Kidney (tissue), 14 donors: ENCODE measurements around the gene UNG. TPM values are rescaled to one million over a fixed set of nuclear protein-coding genes. Genes with fewer than 3 reads are reported as not detected.

Experiments
- DNase-seq, 5 donors: peaks; one replicate each; pipeline ENCODE4 v3.0.0-alpha.2; 2013 to 2020
- FAIRE-seq: peaks from 2 replicates; lab custom pipeline; 2012; peaks lifted over from hg19 to GRCh38; lab: Jason Lieb, UNC
- H3K27ac ChIP-seq, 2 donors: one replicate each; pipeline ENCODE4 v1.7.0; 2013; ENCODE audit warnings: low read depth in 2 of 2, low read length in 2 of 2, inconsistent platforms in 1 of 2
- H3K27me3 ChIP-seq: one replicate; pipeline ENCODE4 v1.7.1; 2013; ENCODE audit warnings: low read length, inconsistent platforms; ENCODE audit not compliant: control insufficient read depth, insufficient read depth
- H3K36me3 ChIP-seq, 3 donors: one replicate each; pipeline versions ENCODE4 v1.7.0 to v1.7.1; 2013; ENCODE audit warnings: low read length in 3 of 3, control low read depth in 1 of 3, inconsistent platforms in 1 of 3; ENCODE audit not compliant: insufficient read depth in 3 of 3, control insufficient read depth in 2 of 3
- H3K4me1 ChIP-seq, 3 donors: one replicate each; pipeline versions ENCODE4 v1.7.0 to v1.7.1; 2013; ENCODE audit warnings: low read length in 3 of 3, inconsistent platforms in 1 of 3, low read depth in 1 of 3; ENCODE audit not compliant: control insufficient read depth in 2 of 3, insufficient read depth in 2 of 3
- H3K4me3 ChIP-seq, 3 donors: one replicate each; pipeline versions ENCODE4 v1.7.0 to v1.8.1; 2013; ENCODE audit warnings: low read length in 3 of 3, control low read depth in 1 of 3, inconsistent platforms in 1 of 3
- H3K9ac ChIP-seq, 3 donors: one replicate each; pipeline versions ENCODE4 v1.7.0 to v1.7.1; 2013; ENCODE audit warnings: low read length in 3 of 3, control low read depth in 1 of 3, inconsistent platforms in 1 of 3
- H3K9me3 ChIP-seq, 3 donors: one replicate each; pipeline versions ENCODE4 v1.7.0 to v1.7.1; 2013; ENCODE audit warnings: low read length in 3 of 3, control low read depth in 1 of 3, inconsistent platforms in 1 of 3; ENCODE audit not compliant: control insufficient read depth in 2 of 3, insufficient read depth in 1 of 3
- CTCF ChIP-seq: IDR thresholded peaks from 3 replicates; pipeline ENCODE4 v1.5.1; 2012; ENCODE audit warnings: mild to moderate bottlenecking, moderate library complexity, borderline replicate concordance; ENCODE audit not compliant: insufficient read depth; ENCODE audit errors: extremely low read depth
- intact Hi-C: fragments of 100-400 bp; cut with DNase I; formaldehyde crosslinking; loops from one replicate; pipeline ENCODE4 v1.11.1; 2022
- polyA plus RNA-seq: library from polyadenylated mRNA; stranded (reverse); fragments of 350-450 nt; fragmentation: Illumina TruSeq; extraction: RNeasy Lipid Tissue Mini Kit (QIAGEN cat#74804); gene quantifications from one replicate; pipeline ENCODE4 v1.2.3, GENCODE V29; 2014; ENCODE audit warnings: low read depth, low replicate concordance; ENCODE audit not compliant: insufficient read depth
- total RNA-seq: library from RNA; stranded (reverse); fragmentation: NEBNext Ultra II Directional; extraction: Animal tissue kit (Norgen Biotek cat#: 25700); gene quantifications from one replicate; pipeline ENCODE4 v1.2.1, GENCODE V29; 2021
- donor health status: control.
- donor health status: control.
- donor health status: control.
- donor health status: control.
- donor health status: control.
- donor health status: DM: yes; HTN: yes; CAD: no.
- donor health status: Normal renal cell carcinoma (clear cell type).

Gene UNG
- total and polyA plus RNA-seq, 2 donors from 2014 or later, result 24.9 to 30.3 TPM

GRCh38 chr12:109115404-109115757 lies 18.0 kb downstream of the UNG start:
- TF ChIP-seq CTCF, result no peak
- Histone ChIP-seq H3K27ac (peak overlapping the region; percentile 97 to 98), H3K4me3 (peak overlapping the region in 2 of 3 donors; percentile 30 to 60), H3K27me3 (no peaks in the 10 kb centered on the region), H3K4me1 (peaks cover 2 to 44% (median 43%) of the 10 kb centered on the region in 3 donors), H3K9me3 (no peaks in the 10 kb centered on the region), H3K9ac (peak overlapping the region in 1 of 3 donors; percentile 92), H3K36me3 (no peaks in the 10 kb centered on the region)
- no peak for DNase-seq
- no peak for FAIRE-seq
- intact Hi-C loops, result no loop called here

GRCh38 chr12:109115758-109116610 lies 18.6 kb downstream of the UNG start, which contains the start of gene ACACB:
Gene ACACB (plus strand): TSS chr12:109116587. CDS start chr12:109139406, 22,819 bp downstream.
- peaks cover 2 to 45% (median 42%) of the 10 kb centered on the region in 3 donors for H3K4me1 ChIP-seq
- no peak for TF ChIP-seq CTCF
- DNase-seq, result peak; percentile 78 to 90 (median 89)
- intact Hi-C loops, result no loop called here
- peak within 1 kb of the TSS in 2 of 3 donors; percentile 90 to 92 for H3K9ac ChIP-seq
- peak within 1 kb of the TSS in 2 of 3 donors; percentile 50 to 60 for H3K4me3 ChIP-seq
- peak within 1 kb of the TSS; percentile 97 to 98 for H3K27ac ChIP-seq
- FAIRE-seq, result no peak
- no peaks in the 10 kb centered on the region for H3K27me3 ChIP-seq
- no peaks in the 10 kb centered on the region for H3K36me3 ChIP-seq
- H3K9me3 ChIP-seq, result no peaks in the 10 kb centered on the region

GRCh38 chr12:109116611-109116949 lies 19.2 kb downstream of the UNG start:
- H3K4me1 ChIP-seq, result peaks cover 2 to 47% (median 42%) of the 10 kb centered on the region in 3 donors
- intact Hi-C loops, result no loop called here
- peak overlapping the region in 2 of 3 donors; percentile 50 to 60 for H3K4me3 ChIP-seq
- no peak for FAIRE-seq
- H3K36me3 ChIP-seq, result peaks cover 0 to under 1% (median 0%) of the 10 kb centered on the region in 3 donors
- H3K9me3 ChIP-seq, result no peaks in the 10 kb centered on the region
- H3K27ac ChIP-seq, result peak overlapping the region; percentile 97 to 98
- no peak for TF ChIP-seq CTCF
- no peak for DNase-seq
- H3K9ac ChIP-seq, result peak overlapping the region in 2 of 3 donors; percentile 88 to 90
- H3K27me3 ChIP-seq, result no peaks in the 10 kb centered on the region
